Peyer's patch (tissue), 4 donors: Measurements from ENCODE around the gene EXOC4. TPM values are rescaled to one million over a fixed set of nuclear protein-coding genes. Genes with fewer than 3 reads are reported as not detected.
"Not testable (repeated sequence)": the region's sequence is repeated elsewhere in the genome, so short reads cannot be mapped to it uniquely, and the experiment has no call there.

ENCODE experiments used
- DNase-seq, 3 donors: peaks; one replicate each; pipeline ENCODE4 v3.0.0-alpha.2; 2017 to 2019
- H3K27ac ChIP-seq, 4 donors: fragments of 200-600 bp; sonication (generic); one replicate each; pipeline ENCODE4 v1.5.1; 2016 to 2019
- H3K27me3 ChIP-seq, 2 donors: fragments of 200-600 bp; sonication (generic); one replicate each; pipeline ENCODE4 v1.5.1; 2019
- H3K36me3 ChIP-seq, 3 donors: fragments of 200-600 bp; sonication (generic); one replicate each; pipeline ENCODE4 v1.5.1; 2016 to 2019
- H3K4me1 ChIP-seq, 4 donors: fragments of 200-600 bp; sonication (generic); one replicate each; pipeline ENCODE4 v1.5.1; 2016 to 2019
- H3K4me3 ChIP-seq, 4 donors: fragments of 200-600 bp; sonication (generic); 1 replicate in 3 of 4; 2 replicates in 1 of 4; pipeline ENCODE4 v1.5.1; 2016 to 2019; ENCODE audit warnings: mild to moderate bottlenecking in 1 of 4
- H3K9me3 ChIP-seq, 4 donors: fragments of 200-600 bp; sonication (generic); one replicate each; pipeline ENCODE4 v1.5.1; 2016 to 2019; ENCODE audit warnings: mild to moderate bottlenecking in 1 of 4
- POLR2A ChIP-seq, 2 donors: fragments of 450-650 bp; IDR thresholded peaks; one replicate each; pipeline ENCODE4 v1.5.1; 2017; ENCODE audit warnings: antibody characterized with exemption in 2 of 2, mild to moderate bottlenecking in 2 of 2, moderate library complexity in 2 of 2
- total RNA-seq, 4 donors: library from RNA; depleted of rRNA; stranded (reverse); fragments of >200 nt; gene quantifications; one replicate each; pipeline ENCODE4 v1.1.0, GENCODE V29; 2016
- TF ChIP-seq, protein P1 (sequence below), 6 experiments: fragments of 450-650 bp in 4 of 6; fragments of 200-600 bp in 2 of 6; sonication (generic) in 1 of 6; IDR thresholded peaks; one replicate each; pipeline ENCODE4 v1.5.1; 2017 to 2019; ENCODE audit warnings: antibody characterized with exemption in 6 of 6, mild to moderate bottlenecking in 3 of 6, moderate library complexity in 1 of 6

The EXOC4 gene
- total RNA-seq, 4 donors from 2014 or later, result 128 to 502 (median 141) TPM

DNA sequence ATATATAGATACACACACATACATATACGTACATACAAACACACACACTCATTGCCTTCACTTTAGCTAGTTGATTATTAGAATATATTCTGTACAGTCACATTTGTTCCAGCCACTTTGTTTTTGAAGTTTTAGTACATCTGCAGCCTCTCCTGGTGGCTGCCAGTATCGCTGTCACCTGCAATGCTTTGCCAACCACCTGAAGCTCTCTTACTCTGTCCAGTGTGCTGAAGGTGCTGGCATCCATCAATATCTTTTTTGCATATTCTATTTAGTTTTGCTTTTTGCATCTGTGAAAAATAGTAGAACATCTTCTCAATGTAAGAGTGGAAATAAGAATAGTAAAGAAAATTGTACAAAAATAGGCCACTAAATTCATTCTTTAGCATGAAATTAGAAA, 388.6 kb downstream of the EXOC4 start:
- Histone ChIP-seq H3K4me3 (no peak overlapping the region), H3K4me1 (no peaks in the 10 kb centered on the region), H3K27me3 (no peaks in the 10 kb centered on the region), H3K27ac (no peak overlapping the region), H3K36me3 (no peaks in the 10 kb centered on the region), H3K9me3 (no peaks in the 10 kb centered on the region)
- TF ChIP-seq POLR2A (IDR thresholded peaks at IDR 0.05), result no peak
- TF ChIP-seq, protein P1, sequence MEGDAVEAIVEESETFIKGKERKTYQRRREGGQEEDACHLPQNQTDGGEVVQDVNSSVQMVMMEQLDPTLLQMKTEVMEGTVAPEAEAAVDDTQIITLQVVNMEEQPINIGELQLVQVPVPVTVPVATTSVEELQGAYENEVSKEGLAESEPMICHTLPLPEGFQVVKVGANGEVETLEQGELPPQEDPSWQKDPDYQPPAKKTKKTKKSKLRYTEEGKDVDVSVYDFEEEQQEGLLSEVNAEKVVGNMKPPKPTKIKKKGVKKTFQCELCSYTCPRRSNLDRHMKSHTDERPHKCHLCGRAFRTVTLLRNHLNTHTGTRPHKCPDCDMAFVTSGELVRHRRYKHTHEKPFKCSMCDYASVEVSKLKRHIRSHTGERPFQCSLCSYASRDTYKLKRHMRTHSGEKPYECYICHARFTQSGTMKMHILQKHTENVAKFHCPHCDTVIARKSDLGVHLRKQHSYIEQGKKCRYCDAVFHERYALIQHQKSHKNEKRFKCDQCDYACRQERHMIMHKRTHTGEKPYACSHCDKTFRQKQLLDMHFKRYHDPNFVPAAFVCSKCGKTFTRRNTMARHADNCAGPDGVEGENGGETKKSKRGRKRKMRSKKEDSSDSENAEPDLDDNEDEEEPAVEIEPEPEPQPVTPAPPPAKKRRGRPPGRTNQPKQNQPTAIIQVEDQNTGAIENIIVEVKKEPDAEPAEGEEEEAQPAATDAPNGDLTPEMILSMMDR (IDR thresholded peaks at IDR 0.05), result no peak
- DNase-seq, result no peak

GRCh38 chr7:133642907-133643306, 390.0 kb downstream of the EXOC4 start:
- TF ChIP-seq, protein P1 (IDR thresholded peaks at IDR 0.05), result no peak
- no peak for TF ChIP-seq POLR2A (IDR thresholded peaks at IDR 0.05)
- no peaks in the 10 kb centered on the region for H3K36me3 ChIP-seq
- H3K27ac ChIP-seq, result no peak overlapping the region
- H3K4me3 ChIP-seq, result no peak overlapping the region
- no peaks in the 10 kb centered on the region for H3K9me3 ChIP-seq
- H3K4me1 ChIP-seq, result no peaks in the 10 kb centered on the region
- DNase-seq, result no peak
- no peaks in the 10 kb centered on the region for H3K27me3 ChIP-seq

- H3K4me1 ChIP-seq, DNase-seq, H3K9me3 ChIP-seq, H3K27ac ChIP-seq, H3K4me3 ChIP-seq, H3K27me3 ChIP-seq, H3K36me3 ChIP-seq: not testable (repeated sequence)
These were observed 390.8 kb downstream of the EXOC4 start for GRCh38 chr7:133643652-133644051.

GRCh38 chr7:133645884-133646391, 393.1 kb downstream of the EXOC4 start:
- H3K36me3 ChIP-seq, result no peaks in the 10 kb centered on the region
- DNase-seq, result no peak
- no peaks in the 10 kb centered on the region for H3K4me1 ChIP-seq
- H3K4me3 ChIP-seq, result no peak overlapping the region
- no peaks in the 10 kb centered on the region for H3K27me3 ChIP-seq
- no peaks in the 10 kb centered on the region for H3K9me3 ChIP-seq
- no peak for TF ChIP-seq POLR2A (IDR thresholded peaks at IDR 0.05)
- TF ChIP-seq, protein P1 (IDR thresholded peaks at IDR 0.05), result no peak
- no peak overlapping the region for H3K27ac ChIP-seq

GRCh38 chr7:133646472-133647315, 393.8 kb downstream of the EXOC4 start:
- TF ChIP-seq POLR2A (IDR thresholded peaks at IDR 0.05), result no peak
- TF ChIP-seq, protein P1 (IDR thresholded peaks at IDR 0.05), result no peak
- Histone ChIP-seq H3K27me3 (no peaks in the 10 kb centered on the region), H3K4me1 (no peaks in the 10 kb centered on the region), H3K36me3 (no peaks in the 10 kb centered on the region), H3K27ac (no peak overlapping the region), H3K4me3 (no peak overlapping the region), H3K9me3 (no peaks in the 10 kb centered on the region)
- no peak for DNase-seq

- Histone ChIP-seq H3K27ac (no peak overlapping the region), H3K9me3 (no peaks in the 10 kb centered on the region), H3K4me3 (no peak overlapping the region), H3K4me1 (no peaks in the 10 kb centered on the region), H3K36me3 (no peaks in the 10 kb centered on the region), H3K27me3 (no peaks in the 10 kb centered on the region)
- no peak for TF ChIP-seq POLR2A (IDR thresholded peaks at IDR 0.05)
- TF ChIP-seq, protein P1 (IDR thresholded peaks at IDR 0.05), result no peak
- DNase-seq, result no peak
These were observed 396.7 kb downstream of the EXOC4 start for GRCh38 chr7:133649593-133649992.
